ENCODE data around the gene ZSWIM6. TPM values are rescaled to one million over a fixed set of nuclear protein-coding genes. Genes with fewer than 3 reads are reported as not detected.

The ZSWIM6 gene
- total RNA-seq, 1 donor from 2014 or later: 20.3 TPM

DNA sequence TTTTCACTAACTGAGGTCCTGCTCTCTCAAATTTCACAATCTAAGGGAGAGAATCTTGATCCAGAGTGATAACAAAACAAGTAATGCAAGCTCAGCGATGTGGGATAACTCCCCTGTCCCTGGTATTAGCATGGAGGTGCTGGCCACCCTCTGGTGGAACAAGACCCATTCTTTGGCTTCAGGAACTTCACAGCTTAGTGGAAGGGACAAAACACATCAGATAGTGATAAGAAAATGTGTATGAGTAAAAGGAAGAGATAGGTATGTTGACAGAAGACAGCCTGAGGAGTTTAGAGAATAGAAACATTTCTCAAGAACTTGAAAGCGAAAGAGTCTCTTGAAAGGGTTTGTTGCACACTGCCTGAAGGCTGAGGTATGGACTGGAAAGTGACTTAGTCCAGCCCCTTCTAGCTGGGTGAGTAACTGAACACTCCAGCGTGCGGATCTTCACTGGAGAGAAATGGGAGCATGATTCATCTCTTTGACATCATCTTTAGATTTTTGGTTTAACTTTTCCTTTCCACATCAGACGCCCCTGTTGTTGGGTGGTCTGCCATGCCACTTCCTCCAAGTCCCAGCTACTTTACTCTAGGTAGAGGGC lies 25.4 kb upstream of the ZSWIM6 start:
- DNase-seq (ENCODE audit: low spot score): no peak
- Mint-ChIP-seq H3K4me3 (ENCODE audit: unreplicated experiment) (no peak overlapping the region), H3K27me3 (ENCODE audit: low read depth) (no peaks in the 10 kb centered on the region), H3K9me3 (ENCODE audit: low read depth) (no peaks in the 10 kb centered on the region), H3K36me3 (ENCODE audit: low read depth) (no peaks in the 10 kb centered on the region), H3K27ac (ENCODE audit: unreplicated experiment) (peak overlapping the region; percentile 15), H3K4me1 (ENCODE audit: low read depth) (peaks cover 56% of the 10 kb centered on the region)
- TF ChIP-seq CTCF (IDR thresholded peaks at IDR 0.05): no peak

DNA sequence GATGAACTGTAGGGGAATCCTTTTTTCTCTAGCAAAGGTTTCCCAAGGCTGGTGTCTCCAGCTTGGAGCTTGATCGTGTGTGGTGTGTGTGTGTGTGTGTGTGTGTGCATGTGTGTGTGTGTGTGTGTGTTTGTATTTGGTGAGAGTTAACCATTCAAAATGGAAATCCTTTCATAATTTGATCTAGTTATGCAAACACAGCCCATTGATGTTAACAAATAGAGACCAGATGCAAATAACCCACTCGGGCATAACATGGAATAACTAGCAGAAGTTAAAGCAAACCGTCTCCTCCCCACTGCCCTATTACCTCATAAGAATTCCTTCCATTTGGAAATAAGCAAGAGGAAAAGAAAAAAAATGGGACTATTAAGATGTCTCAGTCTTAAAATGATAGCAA lies 24.9 kb upstream of the ZSWIM6 start:
- TF ChIP-seq CTCF (IDR thresholded peaks at IDR 0.05): no peak
- DNase-seq (ENCODE audit: low spot score): no peak
- Mint-ChIP-seq H3K27ac (ENCODE audit: unreplicated experiment) (peak overlapping the region; percentile 15), H3K36me3 (ENCODE audit: low read depth) (no peaks in the 10 kb centered on the region), H3K4me3 (ENCODE audit: unreplicated experiment) (no peak overlapping the region), H3K27me3 (ENCODE audit: low read depth) (no peaks in the 10 kb centered on the region), H3K9me3 (ENCODE audit: low read depth) (no peaks in the 10 kb centered on the region), H3K4me1 (ENCODE audit: low read depth) (peaks cover 56% of the 10 kb centered on the region)

GRCh38 chr5:61307611-61308010 lies 24.4 kb upstream of the ZSWIM6 start:
- Mint-ChIP-seq H3K9me3 (ENCODE audit: low read depth) (no peaks in the 10 kb centered on the region), H3K27ac (ENCODE audit: unreplicated experiment) (no peak overlapping the region), H3K36me3 (ENCODE audit: low read depth) (no peaks in the 10 kb centered on the region), H3K27me3 (ENCODE audit: low read depth) (no peaks in the 10 kb centered on the region), H3K4me1 (ENCODE audit: low read depth) (peaks cover 56% of the 10 kb centered on the region), H3K4me3 (ENCODE audit: unreplicated experiment) (no peak overlapping the region)
- no peak for TF ChIP-seq CTCF (IDR thresholded peaks at IDR 0.05)
- no peak for DNase-seq (ENCODE audit: low spot score)

DNA sequence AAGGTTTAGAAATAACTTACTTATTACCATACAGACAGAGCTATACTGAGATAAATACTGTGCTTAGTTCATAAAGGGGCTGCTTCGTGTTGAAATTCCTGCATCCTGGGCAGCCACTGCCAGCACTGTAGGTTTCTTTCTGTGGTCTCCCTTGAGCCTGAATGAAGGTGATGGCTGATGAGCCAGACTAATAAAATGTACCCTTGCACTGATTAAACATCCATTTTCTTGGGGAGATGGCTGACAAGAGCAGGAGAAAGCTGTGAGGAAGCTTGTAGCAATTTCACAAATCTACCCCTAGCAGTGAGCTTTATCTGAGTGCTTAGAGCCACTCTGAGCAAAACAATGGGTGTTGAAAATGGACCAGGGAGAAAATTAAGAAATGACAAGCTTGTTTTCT lies 23.3 kb upstream of the ZSWIM6 start:
- H3K4me1 Mint-ChIP-seq (ENCODE audit: low read depth): peaks cover 56% of the 10 kb centered on the region
- H3K36me3 Mint-ChIP-seq (ENCODE audit: low read depth): no peaks in the 10 kb centered on the region
- no peak for DNase-seq (ENCODE audit: low spot score)
- no peak for TF ChIP-seq CTCF (IDR thresholded peaks at IDR 0.05)
- no peaks in the 10 kb centered on the region for H3K27me3 Mint-ChIP-seq (ENCODE audit: low read depth)
- H3K4me3 Mint-ChIP-seq (ENCODE audit: unreplicated experiment): no peak overlapping the region
- H3K9me3 Mint-ChIP-seq (ENCODE audit: low read depth): no peaks in the 10 kb centered on the region
- H3K27ac Mint-ChIP-seq (ENCODE audit: unreplicated experiment): peak overlapping the region; percentile 77

DNA sequence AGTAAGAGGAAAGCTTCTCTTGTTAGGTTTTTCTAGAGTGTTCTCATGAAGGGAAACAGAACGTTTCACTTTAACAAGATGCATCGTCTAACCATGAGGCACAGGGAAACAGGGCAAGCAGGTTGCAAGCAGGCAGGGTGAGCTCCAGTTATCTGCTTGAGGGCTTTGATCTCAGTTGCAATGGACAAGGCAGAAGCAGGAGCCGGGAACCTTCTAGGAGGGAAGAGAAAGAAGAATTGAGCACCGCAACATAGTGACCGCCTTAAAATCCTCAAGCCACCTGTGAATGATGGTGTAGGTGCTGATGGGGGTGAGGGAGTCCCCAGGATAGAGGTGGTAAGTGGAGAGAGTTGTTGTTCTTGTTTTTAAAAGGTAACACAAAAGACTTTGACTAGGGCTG lies 22.9 kb upstream of the ZSWIM6 start:
- Mint-ChIP-seq H3K27me3 (ENCODE audit: low read depth) (no peaks in the 10 kb centered on the region), H3K27ac (ENCODE audit: unreplicated experiment) (no peak overlapping the region), H3K4me3 (ENCODE audit: unreplicated experiment) (no peak overlapping the region), H3K36me3 (ENCODE audit: low read depth) (no peaks in the 10 kb centered on the region), H3K9me3 (ENCODE audit: low read depth) (no peaks in the 10 kb centered on the region), H3K4me1 (ENCODE audit: low read depth) (peaks cover 57% of the 10 kb centered on the region)
- no peak for TF ChIP-seq CTCF (IDR thresholded peaks at IDR 0.05)
- DNase-seq (ENCODE audit: low spot score): no peak

All from chondrocyte (in vitro differentiated cells).